Effector CD8-positive, alpha-beta T cell (primary cell): ENCODE data around the gene KRT10.
"Not testable (repeated sequence)": the region's sequence is repeated elsewhere in the genome, so short reads cannot be mapped to it uniquely, and the experiment has no call there.

ENCODE experiments used
- DNase-seq: peaks from one replicate; lab custom pipeline; 2025; lab: John Stamatoyannopoulos, UW
- total RNA-seq, 4 experiments: gene quantifications; one replicate each; lab custom pipeline; 2026; lab: John Stamatoyannopoulos, UW

KRT10 gene
- 6.3 to 16.8 (median 13.1) reads per million in 4 experiments for total RNA-seq

- DNase-seq: no peak
These were observed at the start of gene KRT10 for GRCh38 chr17:40822132-40822812. Gene KRT10, minus strand, starts transcription at chr17:40822614. Its CDS starts 29 bp downstream, at chr17:40822585.

GRCh38 chr17:40871316-40871715 is 48.9 kb upstream of the KRT10 start:
- no peak for DNase-seq

- DNase-seq: no peak
These were observed 47.7 kb upstream of the KRT10 start for GRCh38 chr17:40870136-40870535.

GRCh38 chr17:40866838-40867237 is 44.4 kb upstream of the KRT10 start, which contains the start of gene KRT12:
Gene KRT12, minus strand, starts transcription at chr17:40867223. Its CDS starts 37 bp downstream, at chr17:40867186.
- no peak for DNase-seq

GRCh38 chr17:40864661-40865390 is 42.4 kb upstream of the KRT10 start:
- no peak for DNase-seq

- no peak for DNase-seq
These were observed 40.7 kb upstream of the KRT10 start for GRCh38 chr17:40862985-40863733.

GRCh38 chr17:40859536-40859935 is 37.1 kb upstream of the KRT10 start:
- DNase-seq: no peak

GRCh38 chr17:40858667-40859066 is 36.3 kb upstream of the KRT10 start:
- DNase-seq: not testable (repeated sequence)

- DNase-seq: no peak
These were observed 35.1 kb upstream of the KRT10 start for GRCh38 chr17:40857535-40857934.

GRCh38 chr17:40854175-40854814 is 31.9 kb upstream of the KRT10 start:
- DNase-seq: no peak

- DNase-seq: no peak
These were observed 29.9 kb upstream of the KRT10 start for GRCh38 chr17:40852364-40852763.

- no peak for DNase-seq
These were observed 28.0 kb upstream of the KRT10 start for GRCh38 chr17:40850293-40850972.

- no peak for DNase-seq
These were observed 27.3 kb upstream of the KRT10 start for GRCh38 chr17:40849723-40850122.

- DNase-seq: no peak
These were observed 26.3 kb upstream of the KRT10 start for GRCh38 chr17:40848583-40849235.

- no peak for DNase-seq
These were observed 24.2 kb upstream of the KRT10 start for GRCh38 chr17:40846515-40847144.

- DNase-seq: no peak
These were observed 22.3 kb upstream of the KRT10 start for GRCh38 chr17:40844671-40845107.

- no peak for DNase-seq
These were observed 20.8 kb upstream of the KRT10 start for GRCh38 chr17:40843242-40843641.

- no peak for DNase-seq
These were observed 18.8 kb upstream of the KRT10 start for GRCh38 chr17:40841246-40841645.

- no peak for DNase-seq
These were observed 16.8 kb upstream of the KRT10 start for GRCh38 chr17:40839194-40839593.

GRCh38 chr17:40836020-40836419 is 13.6 kb upstream of the KRT10 start:
- no peak for DNase-seq
